HG03460 (cell line): ENCODE measurements around the gene SGIP1.

Experiments used
- ATAC-seq: cut with Tn5 transposase; IDR thresholded peaks from one replicate; pipeline ENCODE4 v1.9.1; 2021; ENCODE audit not compliant: unreplicated experiment

Gene SGIP1

GRCh38 chr1:66599899-66600737 lies 66.2 kb downstream of the SGIP1 start:
- ATAC-seq = no peak

GRCh38 chr1:66605419-66605997 lies 71.6 kb downstream of the SGIP1 start:
- ATAC-seq = no peak

- ATAC-seq = no peak
Measured at GRCh38 chr1:66606362-66607065, 72.6 kb downstream of the SGIP1 start.

GRCh38 chr1:66607458-66607857 lies 73.5 kb downstream of the SGIP1 start:
- ATAC-seq = no peak

- ATAC-seq = no peak
Measured at GRCh38 chr1:66613187-66613586, 79.2 kb downstream of the SGIP1 start.

- ATAC-seq = no peak
Measured at GRCh38 chr1:66617362-66618184, 83.6 kb downstream of the SGIP1 start.

GRCh38 chr1:66618390-66618789 lies 84.4 kb downstream of the SGIP1 start:
- no peak for ATAC-seq

GRCh38 chr1:66623812-66624211 lies 89.9 kb downstream of the SGIP1 start:
- no peak for ATAC-seq

GRCh38 chr1:66624412-66625060 lies 90.6 kb downstream of the SGIP1 start:
- ATAC-seq = no peak

GRCh38 chr1:66626261-66626660 lies 92.3 kb downstream of the SGIP1 start:
- no peak for ATAC-seq

- ATAC-seq = no peak
Measured at GRCh38 chr1:66628926-66629325, 95.0 kb downstream of the SGIP1 start.

GRCh38 chr1:66633159-66633558 lies 99.2 kb downstream of the SGIP1 start:
- ATAC-seq = no peak

- no peak for ATAC-seq
Measured at GRCh38 chr1:66637146-66637545, 103.2 kb downstream of the SGIP1 start.

- no peak for ATAC-seq
Measured at GRCh38 chr1:66641891-66642473, 108.0 kb downstream of the SGIP1 start.

GRCh38 chr1:66642992-66643391 lies 109.0 kb downstream of the SGIP1 start:
- ATAC-seq = no peak

GRCh38 chr1:66644331-66644730 lies 110.4 kb downstream of the SGIP1 start:
- no peak for ATAC-seq

GRCh38 chr1:66648901-66649595 lies 115.1 kb downstream of the SGIP1 start:
- ATAC-seq = peak; percentile 89

GRCh38 chr1:66652556-66652955 lies 118.6 kb downstream of the SGIP1 start:
- no peak for ATAC-seq

GRCh38 chr1:66654643-66655042 lies 120.7 kb downstream of the SGIP1 start:
- ATAC-seq = no peak

GRCh38 chr1:66671455-66671854 lies 137.5 kb downstream of the SGIP1 start:
- ATAC-seq = no peak
